ENCODE measurements around the gene GRIK1. TPM values are rescaled to one million over a fixed set of nuclear protein-coding genes. Genes with fewer than 3 reads are reported as not detected.
"Not testable (repeated sequence)": the region's sequence is repeated elsewhere in the genome, so short reads cannot be mapped to it uniquely, and the experiment has no call there.

Gene GRIK1
- polyA plus RNA-seq (2012; ENCODE audit: missing spikeins): not detected

DNA sequence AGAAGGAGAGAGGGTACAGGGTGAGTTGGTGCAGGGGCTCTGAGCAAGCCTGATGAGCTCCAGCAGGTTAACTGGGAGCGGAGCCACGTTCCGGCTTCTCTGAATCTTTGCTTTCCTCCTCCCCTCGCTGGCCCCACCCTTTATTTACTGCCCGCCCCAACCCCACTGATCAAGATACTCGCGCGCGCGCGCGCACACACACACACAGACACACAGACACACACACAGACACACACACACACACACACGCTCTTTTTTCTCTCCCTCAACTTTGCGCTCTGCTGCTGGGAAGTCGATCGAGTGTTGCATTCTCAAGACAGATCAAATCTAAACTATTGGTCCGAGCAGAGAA is at the start of gene GRIK1:
Gene GRIK1, minus strand, starts transcription at position 73 of the 352 bp plus-strand sequence.
- no peak for DNase-seq (ENCODE audit: insufficient read length)

GRCh38 chr21:29987762-29988161 is 48.0 kb upstream of the GRIK1 start:
- no peak for DNase-seq (ENCODE audit: insufficient read length)
- no peak for FAIRE-seq
- no peak for TF ChIP-seq POLR2A (IDR thresholded peaks at IDR 0.05; ENCODE audit: low read depth, low read length)
- no peak for TF ChIP-seq POLR2AphosphoS5 (IDR thresholded peaks at IDR 0.05; ENCODE audit: low read depth, low read length)
- TF ChIP-seq TAF1 (IDR thresholded peaks at IDR 0.05; ENCODE audit: borderline replicate concordance, low read depth, low read length): no peak

More for the DNA sequence above, at the start of gene GRIK1:
- FAIRE-seq: no peak
- TF ChIP-seq POLR2A (IDR thresholded peaks at IDR 0.05; ENCODE audit: low read depth, low read length) (no peak), TAF1 (IDR thresholded peaks at IDR 0.05; ENCODE audit: borderline replicate concordance, low read depth, low read length) (no peak), POLR2AphosphoS5 (IDR thresholded peaks at IDR 0.05; ENCODE audit: low read depth, low read length) (no peak)

- DNase-seq (ENCODE audit: insufficient read length): no peak
- no peak for FAIRE-seq
- TF ChIP-seq POLR2AphosphoS5 (IDR thresholded peaks at IDR 0.05; ENCODE audit: low read depth, low read length): no peak
- no peak for TF ChIP-seq POLR2A (IDR thresholded peaks at IDR 0.05; ENCODE audit: low read depth, low read length)
- TF ChIP-seq TAF1 (IDR thresholded peaks at IDR 0.05; ENCODE audit: borderline replicate concordance, low read depth, low read length): no peak
Observed at GRCh38 chr21:29985866-29986265, 46.1 kb upstream of the GRIK1 start.

DNA sequence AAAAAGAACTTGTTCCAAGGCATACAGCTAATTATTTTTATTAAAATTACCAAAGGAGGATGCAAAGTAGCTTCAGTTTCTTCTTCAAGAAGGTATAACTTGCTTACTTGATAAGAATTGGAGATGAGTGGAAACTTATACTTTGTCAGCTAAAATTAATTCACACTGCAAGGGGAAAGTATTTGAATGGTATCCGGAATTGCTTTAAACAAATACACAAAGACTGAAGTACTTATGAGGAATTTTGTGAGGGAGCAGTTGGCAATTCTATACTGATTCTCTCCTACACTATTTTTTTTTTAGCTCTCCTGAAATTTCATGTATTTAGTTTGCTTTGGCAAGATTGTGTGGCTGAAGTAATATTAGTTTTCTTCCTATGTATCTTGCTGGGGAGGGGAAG is 39.2 kb upstream of the GRIK1 start:
- FAIRE-seq (no peak), DNase-seq (ENCODE audit: insufficient read length) (no peak)
- TF ChIP-seq TAF1 (IDR thresholded peaks at IDR 0.05; ENCODE audit: borderline replicate concordance, low read depth, low read length) (no peak), POLR2A (IDR thresholded peaks at IDR 0.05; ENCODE audit: low read depth, low read length) (no peak), POLR2AphosphoS5 (IDR thresholded peaks at IDR 0.05; ENCODE audit: low read depth, low read length) (no peak)

GRCh38 chr21:29975776-29976175 is 36.0 kb upstream of the GRIK1 start:
- FAIRE-seq: no peak
- no peak for TF ChIP-seq POLR2AphosphoS5 (IDR thresholded peaks at IDR 0.05; ENCODE audit: low read depth, low read length)
- no peak for TF ChIP-seq POLR2A (IDR thresholded peaks at IDR 0.05; ENCODE audit: low read depth, low read length)
- TF ChIP-seq TAF1 (IDR thresholded peaks at IDR 0.05; ENCODE audit: borderline replicate concordance, low read depth, low read length): no peak
- no peak for DNase-seq (ENCODE audit: insufficient read length)

DNA sequence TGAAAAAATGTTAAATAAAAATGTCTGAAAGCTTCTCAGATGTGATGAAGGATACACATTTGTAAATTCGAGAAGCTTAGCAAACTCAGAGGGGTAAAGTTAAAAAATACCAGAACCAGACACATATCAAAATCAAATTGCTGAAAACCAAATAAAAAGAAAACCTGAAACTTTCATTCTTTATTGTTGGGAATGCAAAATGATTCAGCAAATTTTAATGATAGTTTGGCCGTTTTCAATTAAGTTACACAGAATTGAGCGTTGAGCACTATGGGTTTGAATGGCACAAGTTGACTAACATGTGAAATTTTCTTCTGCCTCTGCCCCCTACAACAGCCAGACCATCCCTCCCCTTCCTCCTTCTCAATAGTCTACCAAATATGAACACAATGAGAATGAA is 33.5 kb upstream of the GRIK1 start:
- TF ChIP-seq TAF1 (IDR thresholded peaks at IDR 0.05; ENCODE audit: borderline replicate concordance, low read depth, low read length): no peak
- TF ChIP-seq POLR2A (IDR thresholded peaks at IDR 0.05; ENCODE audit: low read depth, low read length): no peak
- no peak for TF ChIP-seq POLR2AphosphoS5 (IDR thresholded peaks at IDR 0.05; ENCODE audit: low read depth, low read length)
- DNase-seq (ENCODE audit: insufficient read length): no peak
- FAIRE-seq: no peak

DNA sequence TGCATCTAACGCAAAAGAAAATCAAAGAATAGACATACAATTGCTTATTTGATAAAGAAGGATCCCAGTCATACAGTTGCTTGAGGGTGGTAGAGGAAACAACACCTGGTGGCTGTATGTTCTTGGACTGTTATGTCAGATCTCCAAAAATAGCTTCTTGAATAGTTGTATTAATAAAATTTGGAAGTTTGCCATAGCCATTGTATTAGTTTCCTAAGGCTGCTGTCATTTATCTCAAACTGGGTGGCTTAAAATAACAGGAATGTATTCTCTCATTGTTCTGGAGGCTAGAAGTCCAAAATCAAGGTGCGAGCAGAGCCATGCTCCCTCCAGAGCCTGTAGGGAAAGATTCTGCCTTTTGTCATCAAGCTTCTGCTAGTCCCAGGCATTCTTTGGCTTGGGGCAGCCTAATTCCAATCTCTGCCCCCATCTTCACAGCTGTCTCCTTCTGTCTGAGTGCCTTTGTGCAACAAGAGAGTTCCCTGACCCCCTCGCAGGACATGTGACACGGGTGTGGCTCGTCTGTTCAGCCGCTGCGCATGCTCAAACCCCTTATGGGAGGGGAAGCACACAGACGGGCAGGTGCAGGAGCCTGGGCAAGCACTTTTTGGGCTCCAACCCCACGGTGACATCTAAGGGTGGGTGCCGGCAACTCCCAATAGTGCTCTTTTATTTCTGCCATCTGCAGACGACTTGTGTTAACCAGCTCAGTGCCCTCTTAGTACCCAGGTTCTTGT is 21.7 kb upstream of the GRIK1 start:
- FAIRE-seq (no peak), DNase-seq (ENCODE audit: insufficient read length) (no peak)
- TF ChIP-seq POLR2A (IDR thresholded peaks at IDR 0.05; ENCODE audit: low read depth, low read length) (no peak), POLR2AphosphoS5 (IDR thresholded peaks at IDR 0.05; ENCODE audit: low read depth, low read length) (no peak), TAF1 (IDR thresholded peaks at IDR 0.05; ENCODE audit: borderline replicate concordance, low read depth, low read length) (no peak)

GRCh38 chr21:29958551-29958950 is 18.8 kb upstream of the GRIK1 start:
- DNase-seq (ENCODE audit: insufficient read length) (no peak), FAIRE-seq (no peak)

DNA sequence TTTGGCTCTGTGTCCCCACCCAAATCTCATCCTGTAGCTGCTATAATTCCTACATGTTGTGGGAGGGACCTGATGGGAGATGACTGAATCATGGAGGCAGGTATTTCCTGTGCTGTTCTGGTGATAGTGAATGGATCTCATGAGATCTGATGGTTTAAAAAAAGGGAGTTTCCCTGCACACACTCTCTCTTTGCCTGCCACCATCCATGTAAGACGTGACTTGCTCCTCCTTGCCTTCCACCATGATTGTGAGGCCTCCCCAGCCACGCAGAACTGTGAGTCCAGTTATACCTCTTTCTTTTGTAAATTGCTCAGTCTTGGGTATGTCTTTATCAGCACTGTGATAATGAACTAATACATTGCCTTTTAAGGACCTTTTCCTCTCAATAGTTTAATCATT is 18.2 kb upstream of the GRIK1 start:
- FAIRE-seq; DNase-seq (ENCODE audit: insufficient read length): not testable (repeated sequence)

More at GRCh38 chr21:29958551-29958950, 18.8 kb upstream of the GRIK1 start:
- TF ChIP-seq POLR2AphosphoS5 (IDR thresholded peaks at IDR 0.05; ENCODE audit: low read depth, low read length): no peak
- TF ChIP-seq TAF1 (IDR thresholded peaks at IDR 0.05; ENCODE audit: borderline replicate concordance, low read depth, low read length): no peak
- TF ChIP-seq POLR2A (IDR thresholded peaks at IDR 0.05; ENCODE audit: low read depth, low read length): no peak

- TF ChIP-seq POLR2AphosphoS5 (IDR thresholded peaks at IDR 0.05; ENCODE audit: low read depth, low read length): no peak
- no peak for TF ChIP-seq TAF1 (IDR thresholded peaks at IDR 0.05; ENCODE audit: borderline replicate concordance, low read depth, low read length)
- TF ChIP-seq POLR2A (IDR thresholded peaks at IDR 0.05; ENCODE audit: low read depth, low read length): no peak
- FAIRE-seq (no peak), DNase-seq (ENCODE audit: insufficient read length) (no peak)
Observed at GRCh38 chr21:29953690-29954089, 13.9 kb upstream of the GRIK1 start.

DNA sequence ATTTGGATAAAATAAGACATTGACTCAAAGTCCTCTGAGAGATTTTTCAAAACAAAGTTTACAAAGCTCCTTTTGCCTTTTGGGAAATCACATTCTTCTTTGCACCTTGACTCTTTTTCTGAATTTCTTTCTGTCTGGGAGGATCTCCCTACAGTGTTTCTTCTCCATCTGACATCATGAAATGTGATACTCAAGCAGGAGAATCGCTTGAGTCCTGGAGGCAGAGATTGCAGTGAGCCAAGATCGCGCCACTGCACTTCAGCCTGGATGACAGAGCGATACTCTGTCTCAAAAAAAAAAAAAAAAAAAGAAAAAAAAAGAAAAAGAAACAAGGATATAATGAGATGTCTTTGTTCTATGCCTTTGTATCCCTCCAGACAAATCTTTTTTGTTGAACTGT is 13.3 kb upstream of the GRIK1 start:
- FAIRE-seq: no peak

DNA sequence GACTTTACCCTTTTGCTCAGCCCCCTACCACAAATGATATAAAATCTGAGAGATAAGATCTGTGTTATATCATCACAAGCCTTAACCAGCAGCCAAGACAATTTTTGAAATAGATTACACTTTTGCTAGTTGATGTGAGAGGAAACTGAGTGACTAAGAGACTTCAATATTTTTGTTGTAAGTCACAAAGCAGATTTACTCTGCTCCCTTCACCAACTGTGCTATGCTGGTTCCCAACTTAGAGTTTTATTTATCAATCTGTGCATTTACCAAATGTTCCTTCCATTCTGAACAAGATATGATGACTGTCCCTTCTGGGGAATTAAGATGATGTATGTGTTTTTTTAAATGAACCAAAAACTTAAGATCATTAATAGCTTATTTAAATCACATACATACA is 12.1 kb upstream of the GRIK1 start:
- no peak for DNase-seq (ENCODE audit: insufficient read length)
- TF ChIP-seq TAF1 (IDR thresholded peaks at IDR 0.05; ENCODE audit: borderline replicate concordance, low read depth, low read length) (no peak), POLR2A (IDR thresholded peaks at IDR 0.05; ENCODE audit: low read depth, low read length) (no peak), POLR2AphosphoS5 (IDR thresholded peaks at IDR 0.05; ENCODE audit: low read depth, low read length) (no peak)
- FAIRE-seq: no peak

More for the DNA sequence above, 13.3 kb upstream of the GRIK1 start:
- TF ChIP-seq POLR2A (IDR thresholded peaks at IDR 0.05; ENCODE audit: low read depth, low read length) (no peak), TAF1 (IDR thresholded peaks at IDR 0.05; ENCODE audit: borderline replicate concordance, low read depth, low read length) (no peak), POLR2AphosphoS5 (IDR thresholded peaks at IDR 0.05; ENCODE audit: low read depth, low read length) (no peak)
- DNase-seq (ENCODE audit: insufficient read length): no peak
